IPS-NIHi11 (cell line): ENCODE data around the gene KDM4C.
"Not testable (repeated sequence)": the region's sequence is repeated elsewhere in the genome, so short reads cannot be mapped to it uniquely, and the experiment has no call there.

ENCODE experiments used
- DNase-seq: peaks from one replicate; pipeline ENCODE4 v3.0.0; 2012; ENCODE audit warnings: mixed read lengths, low spot score

Gene KDM4C

DNA sequence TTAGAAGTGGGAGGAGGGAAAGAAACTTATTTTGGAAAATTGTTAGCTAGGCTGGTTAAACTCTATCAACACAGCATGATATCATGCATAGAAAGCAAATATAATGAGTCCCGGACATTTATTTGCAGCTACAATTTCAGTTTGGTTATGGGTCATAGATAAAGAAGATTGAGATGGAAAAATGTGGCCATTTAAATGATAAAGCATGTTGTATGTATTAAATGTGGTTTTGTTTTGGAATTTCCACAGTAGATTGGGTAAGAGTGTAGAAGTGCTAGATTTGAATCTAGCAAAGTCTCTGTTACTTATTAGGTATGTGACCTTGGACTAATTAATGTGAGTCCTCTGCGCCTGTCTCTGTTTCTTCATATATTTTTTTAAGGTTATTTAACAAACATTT is 217.4 kb downstream of the KDM4C start:
- no peak for DNase-seq

DNA sequence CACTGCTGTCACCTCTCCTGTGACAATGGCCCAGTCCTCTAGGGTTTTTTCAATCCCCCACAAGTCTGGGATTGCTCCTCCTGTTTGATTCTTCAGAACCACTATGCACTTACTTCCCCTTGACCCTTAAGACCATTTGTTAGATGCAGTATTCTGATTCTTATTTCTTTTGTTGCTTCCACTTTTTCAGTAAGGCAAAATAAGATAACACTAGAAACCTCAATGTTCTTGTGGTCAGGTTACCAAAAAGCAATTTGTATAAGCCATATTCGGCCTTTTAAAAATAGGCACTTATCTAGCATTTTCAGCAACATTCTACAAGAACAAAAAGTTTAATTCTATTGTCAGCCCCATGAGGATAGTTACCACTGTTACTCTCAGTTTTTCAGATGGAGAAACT is 220.0 kb downstream of the KDM4C start:
- no peak for DNase-seq

DNA sequence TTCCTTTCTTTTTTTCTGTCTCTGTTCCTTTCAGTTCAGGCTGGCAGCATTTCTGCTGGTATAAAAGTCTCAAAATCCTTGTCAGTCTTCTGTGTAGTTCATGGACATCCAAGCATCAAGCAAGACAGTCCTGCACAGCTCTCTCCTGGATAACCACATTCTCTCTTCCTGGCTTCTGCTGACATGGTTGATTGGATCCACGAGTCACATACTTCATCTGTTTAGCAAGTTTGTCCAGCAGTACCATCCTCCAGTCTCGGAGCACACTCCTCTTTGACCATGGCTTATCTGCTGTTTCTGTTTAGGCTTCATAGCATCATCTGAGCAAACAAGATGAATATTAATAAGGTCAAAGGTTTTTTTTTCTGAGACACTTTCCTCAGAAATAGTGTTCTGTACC is 220.8 kb downstream of the KDM4C start:
- no peak for DNase-seq

DNA sequence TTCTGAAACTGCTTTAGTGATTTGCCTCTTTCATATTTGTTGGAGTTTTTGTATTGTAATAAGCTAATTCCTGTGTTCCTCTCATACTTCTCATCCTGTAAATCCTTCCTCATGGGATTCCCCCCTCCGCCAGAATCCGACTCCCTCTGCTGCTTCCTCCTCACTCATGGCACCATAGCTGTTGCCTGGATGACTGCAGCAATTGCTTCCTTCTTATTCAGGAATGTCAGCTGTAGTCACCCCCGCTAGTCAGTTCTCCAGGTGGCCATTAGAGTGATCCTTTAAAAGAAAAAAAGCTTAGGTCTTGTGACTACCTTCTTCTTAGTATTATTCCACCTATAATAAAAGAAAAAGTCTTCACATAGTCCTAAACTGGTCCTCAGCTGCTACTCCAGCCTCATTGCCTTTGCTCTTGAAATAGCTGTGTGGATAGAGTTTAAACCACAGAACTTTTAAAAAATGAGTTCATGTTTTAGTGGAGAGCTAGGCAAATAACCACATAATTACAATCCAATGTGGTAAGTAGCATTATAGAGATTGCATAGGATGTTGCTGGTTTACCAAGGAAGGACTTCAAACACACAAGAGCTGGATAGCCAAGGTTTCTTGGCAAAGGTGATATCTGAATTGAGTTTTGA is 227.3 kb downstream of the KDM4C start:
- DNase-seq = peak; percentile 44

DNA sequence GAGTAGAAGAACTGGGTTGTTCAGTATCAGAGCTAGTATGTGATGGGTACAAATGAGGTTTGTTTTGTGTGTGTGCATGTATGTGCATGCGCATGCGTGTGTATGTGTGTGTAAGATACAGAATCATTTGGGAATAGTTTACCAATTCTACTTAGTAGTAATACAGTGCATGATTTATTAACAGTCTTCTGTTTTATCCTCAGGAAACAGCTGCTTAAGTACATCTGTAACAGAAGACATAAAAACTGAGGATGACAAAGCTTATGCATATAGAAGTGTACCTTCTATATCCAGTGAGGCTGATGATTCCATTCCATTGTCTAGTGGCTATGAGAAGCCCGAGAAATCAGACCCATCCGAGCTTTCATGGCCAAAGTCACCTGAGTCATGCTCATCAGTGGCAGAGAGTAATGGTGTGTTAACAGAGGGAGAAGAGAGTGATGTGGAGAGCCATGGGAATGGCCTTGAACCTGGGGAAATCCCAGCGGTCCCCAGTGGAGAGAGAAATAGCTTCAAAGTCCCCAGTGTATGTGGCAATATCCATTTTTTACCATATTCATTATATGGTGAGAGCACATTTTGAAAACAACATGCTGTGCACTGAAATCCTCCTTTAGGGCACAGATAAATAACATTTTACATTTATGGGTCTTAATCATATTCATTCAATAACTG is 228.5 kb downstream of the KDM4C start:
- no peak for DNase-seq

DNA sequence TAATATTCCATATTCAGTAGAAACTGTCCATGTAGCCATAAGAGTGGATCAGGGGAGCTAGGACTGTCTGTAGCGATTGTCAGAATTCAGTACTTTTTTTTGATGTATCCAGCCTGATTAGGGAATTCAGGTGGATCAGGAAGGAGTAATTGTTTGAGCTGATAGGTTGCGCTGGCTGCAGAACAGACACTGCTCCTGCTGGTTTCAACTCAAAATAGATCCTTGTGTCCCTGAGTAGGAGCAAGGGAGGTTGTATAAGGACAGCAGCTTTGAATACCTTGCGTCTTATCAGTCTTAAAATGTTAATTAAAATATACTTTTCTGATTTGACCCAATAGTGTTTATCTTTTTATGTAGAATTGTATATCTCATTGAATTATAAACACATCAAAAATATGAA is 229.6 kb downstream of the KDM4C start:
- no peak for DNase-seq

DNA sequence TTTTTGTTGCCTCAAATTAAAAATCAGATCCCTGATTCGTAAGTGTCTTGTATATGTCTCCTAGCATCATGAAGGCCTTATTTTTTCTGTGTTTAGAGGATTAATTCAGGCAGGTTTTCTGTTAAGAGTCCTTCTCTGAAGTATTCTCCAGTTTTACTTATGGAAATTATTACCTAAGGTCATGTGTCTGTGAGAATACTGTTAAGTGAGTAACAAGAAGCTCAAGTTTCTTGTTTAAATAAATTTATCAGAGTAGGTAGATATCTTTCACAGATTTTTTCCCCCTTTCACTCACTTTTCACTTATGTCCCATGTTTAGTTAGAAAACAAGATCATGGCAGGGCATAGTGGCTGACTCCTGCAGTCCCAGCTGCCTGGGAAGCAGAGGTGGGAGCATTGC is 233.6 kb downstream of the KDM4C start:
- no peak for DNase-seq

DNA sequence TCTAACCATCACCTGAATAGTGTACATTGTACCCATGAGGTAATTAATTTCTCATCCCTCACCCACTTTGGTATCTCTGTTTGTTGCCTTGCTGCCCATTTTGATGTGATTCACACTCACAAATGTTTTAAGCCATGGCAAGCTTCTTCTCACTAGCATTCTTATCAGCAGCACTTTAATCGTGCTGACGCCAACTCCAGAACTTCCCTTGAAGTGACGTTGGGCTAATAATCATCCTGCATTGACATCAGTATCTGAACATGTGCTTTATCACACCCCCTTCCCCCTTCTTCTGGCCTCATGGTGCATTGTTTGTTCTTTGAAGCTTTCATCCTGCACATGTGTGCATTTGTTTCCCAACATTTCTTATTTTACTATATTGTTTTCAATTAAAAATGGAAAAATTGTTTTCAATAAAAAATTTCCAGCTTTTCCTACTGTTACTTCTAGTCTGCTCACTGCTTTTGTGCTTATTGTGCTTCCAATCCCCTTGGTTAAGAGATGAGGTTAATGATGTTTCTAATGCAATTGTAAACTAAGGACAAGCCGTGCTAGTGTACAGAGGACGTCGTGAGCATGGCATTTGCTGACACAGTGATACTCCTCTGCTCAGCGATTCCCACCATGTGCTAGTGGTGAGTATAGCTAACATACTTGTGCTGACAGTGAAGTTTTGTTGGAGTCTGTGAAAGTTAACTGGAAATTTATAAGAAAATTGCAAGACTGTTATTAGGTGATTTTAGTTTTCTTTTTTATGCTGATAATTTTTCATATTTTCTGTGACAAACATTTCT is 238.5 kb downstream of the KDM4C start:
- DNase-seq = no peak

DNA sequence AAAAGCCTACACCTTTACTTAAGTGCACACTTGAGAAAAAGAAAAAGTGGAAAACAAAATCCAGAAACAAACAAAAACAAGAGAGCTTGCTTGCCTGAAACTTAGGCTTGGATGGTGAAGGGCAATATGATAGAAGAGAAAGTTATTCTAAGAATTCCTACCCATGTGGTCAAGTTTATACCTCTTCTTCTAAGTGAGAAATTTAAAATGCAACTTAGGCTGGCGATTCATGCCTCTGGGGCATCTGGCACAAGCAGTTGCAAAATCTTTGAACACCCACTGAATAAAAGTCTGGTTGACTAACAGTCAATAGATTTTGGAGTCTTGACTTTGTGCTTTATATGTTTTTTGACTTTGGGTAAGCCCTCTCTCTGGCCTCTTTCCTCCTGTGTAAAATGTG is 239.6 kb downstream of the KDM4C start:
- DNase-seq = no peak

DNA sequence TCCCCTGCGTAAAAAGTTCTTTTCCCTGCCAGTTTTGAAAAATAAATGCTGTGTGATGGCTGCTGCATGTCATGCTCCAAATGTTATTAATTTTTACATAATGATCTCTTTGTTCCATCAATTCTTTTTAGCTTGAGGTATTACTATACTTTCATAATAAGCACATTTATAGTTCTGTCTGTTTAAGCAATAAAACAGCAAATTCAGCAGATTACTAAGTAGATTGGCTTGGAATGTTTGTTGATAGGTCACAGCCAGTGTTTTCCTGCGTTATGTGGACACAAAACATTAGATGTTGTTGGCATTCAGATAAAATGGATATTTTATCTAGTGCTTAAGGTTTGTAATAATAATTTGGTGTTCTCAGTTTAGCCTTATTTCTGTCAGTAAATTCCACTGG is 242.0 kb downstream of the KDM4C start:
- no peak for DNase-seq

DNA sequence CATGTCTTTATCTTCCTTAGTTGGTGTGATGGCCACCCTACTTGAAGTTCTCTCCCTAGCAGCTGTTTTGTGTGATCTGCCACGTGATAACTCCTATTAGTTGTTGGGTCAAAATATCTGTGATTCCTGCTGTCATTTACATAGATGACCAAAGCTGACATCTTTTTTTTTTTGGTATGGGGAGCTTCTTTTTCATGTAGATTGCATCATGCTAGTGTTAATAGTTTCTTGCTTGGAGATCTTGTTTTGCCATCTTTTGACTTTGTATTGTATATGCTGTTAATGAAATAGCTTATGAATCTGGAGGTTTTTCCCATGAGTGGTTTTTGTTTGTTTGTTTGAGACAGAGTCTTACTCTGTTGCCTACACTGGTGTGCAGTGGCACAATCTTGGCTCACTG is 243.8 kb downstream of the KDM4C start:
- no peak for DNase-seq

DNA sequence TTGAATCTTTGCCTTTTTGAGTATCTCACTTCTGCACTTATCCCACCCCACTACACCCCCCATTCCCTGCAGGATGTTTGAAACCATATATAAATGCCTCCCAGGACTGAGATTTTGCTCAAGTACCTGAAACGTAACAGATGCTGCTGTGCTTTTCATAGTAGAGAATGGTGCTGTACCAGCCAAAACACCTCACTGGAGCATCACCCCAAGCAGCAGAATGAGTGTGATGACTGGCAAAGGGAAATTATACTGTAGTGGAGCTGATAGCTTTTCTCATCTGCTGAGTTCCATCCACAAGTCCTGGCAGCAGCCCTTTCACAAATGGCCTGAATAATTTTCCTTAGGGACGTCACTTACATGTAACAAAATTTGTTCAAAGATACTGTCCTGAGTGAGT is 246.1 kb downstream of the KDM4C start:
- no peak for DNase-seq

DNA sequence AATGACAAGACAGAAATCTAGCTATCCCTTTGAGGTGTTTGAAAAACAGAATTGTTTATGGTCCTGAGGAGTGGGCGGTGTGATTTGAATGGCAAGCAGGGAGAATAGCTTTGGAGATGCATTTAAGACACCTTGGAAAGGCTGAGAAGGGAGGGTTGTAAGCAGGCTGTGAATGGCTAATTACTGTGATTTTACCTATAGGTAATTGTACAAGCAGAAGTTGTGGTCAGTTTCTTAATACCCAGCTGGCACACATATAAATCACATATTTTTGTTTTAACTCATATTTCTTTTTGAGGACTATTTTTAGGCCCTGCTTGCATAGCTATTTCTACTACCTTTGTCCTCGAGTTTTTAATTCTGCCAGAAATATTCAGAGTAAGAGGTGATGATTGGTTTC is 248.6 kb downstream of the KDM4C start:
- DNase-seq = no peak

DNA sequence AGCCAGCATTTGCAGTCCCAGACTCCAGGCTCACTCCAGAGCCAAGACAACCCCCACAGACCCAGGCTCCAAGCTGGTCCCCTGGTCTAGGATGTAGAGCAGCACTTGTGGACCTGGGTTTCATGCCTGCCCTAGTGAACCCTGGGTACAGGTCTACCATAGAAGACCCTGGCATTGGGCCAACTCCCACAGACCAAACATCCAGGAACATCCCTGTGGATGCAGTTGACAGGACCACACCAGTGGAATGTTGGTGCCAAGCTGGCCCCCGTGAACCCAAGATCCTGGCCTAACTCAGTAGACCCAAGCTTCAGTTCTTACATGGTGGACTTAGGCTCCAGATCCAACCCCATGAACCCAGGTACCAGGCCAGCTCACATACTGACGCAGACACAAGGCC is 250.6 kb downstream of the KDM4C start:
- no peak for DNase-seq

DNA sequence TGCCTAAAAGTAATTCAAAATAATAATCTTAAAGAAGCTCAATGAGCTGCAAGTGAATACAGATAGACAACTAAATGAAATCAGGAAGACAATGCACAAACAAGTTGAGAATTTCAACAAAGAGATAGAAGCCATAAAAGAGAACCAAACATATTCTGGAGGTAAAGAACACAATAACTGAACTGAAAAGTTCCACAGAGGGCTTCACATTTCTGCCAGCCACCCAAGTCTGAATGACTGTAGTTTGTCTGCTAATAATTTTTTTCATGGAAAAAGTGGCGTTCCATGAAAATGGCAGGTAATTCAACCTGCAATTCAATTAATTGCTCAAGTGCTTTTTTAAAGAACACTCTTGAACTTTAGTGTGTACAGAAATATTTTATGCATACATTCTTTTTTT is 251.3 kb downstream of the KDM4C start:
- no peak for DNase-seq

DNA sequence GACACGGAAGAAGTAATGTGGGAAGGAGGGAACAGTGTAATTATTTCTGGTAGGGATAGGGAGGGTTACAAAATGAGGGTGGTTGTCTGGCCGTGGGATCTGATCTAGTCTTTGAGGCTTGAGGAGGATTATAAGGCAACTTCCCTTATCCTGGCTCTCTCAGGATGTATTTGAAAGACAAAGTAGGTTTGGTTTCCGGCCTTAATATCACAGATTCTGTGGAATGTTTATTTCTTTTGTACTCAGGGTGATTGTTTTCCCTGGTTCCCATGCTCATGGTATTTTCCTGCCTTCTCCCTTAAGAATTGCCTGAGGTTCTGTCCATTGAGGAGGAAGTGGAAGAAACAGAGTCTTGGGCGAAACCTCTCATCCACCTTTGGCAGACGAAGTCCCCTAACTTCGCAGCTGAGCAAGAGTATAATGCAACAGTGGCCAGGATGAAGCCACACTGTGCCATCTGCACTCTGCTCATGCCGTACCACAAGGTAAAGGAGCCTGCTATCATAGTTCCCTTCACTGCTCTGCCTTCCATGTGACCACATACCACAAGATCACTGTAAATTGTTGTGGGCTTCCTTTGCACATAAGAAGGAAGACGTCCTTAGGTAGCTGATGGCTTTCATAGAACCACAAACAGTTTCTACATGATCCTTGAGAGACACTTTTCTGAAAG is 253.8 kb downstream of the KDM4C start:
- no peak for DNase-seq

DNA sequence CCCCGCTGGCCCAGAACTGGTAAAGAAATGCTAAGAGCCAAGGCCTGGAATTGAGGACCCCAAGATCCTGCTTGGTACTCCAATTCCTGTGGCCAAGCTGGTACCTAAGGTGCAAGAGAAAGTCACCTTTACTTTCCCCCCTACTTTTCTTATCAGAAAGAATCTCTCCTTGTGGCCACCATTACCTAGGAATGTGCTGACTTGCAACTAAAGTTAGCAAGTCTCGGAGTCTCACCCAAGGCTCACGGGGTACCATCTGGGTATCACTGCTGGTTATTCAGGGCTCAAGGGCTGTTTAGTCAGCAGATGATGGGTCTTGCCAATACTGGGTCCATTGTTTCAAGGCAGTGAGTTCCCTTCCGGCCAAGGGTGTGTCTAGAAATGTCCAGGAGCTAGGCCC is 270.2 kb downstream of the KDM4C start:
- DNase-seq = no peak

DNA sequence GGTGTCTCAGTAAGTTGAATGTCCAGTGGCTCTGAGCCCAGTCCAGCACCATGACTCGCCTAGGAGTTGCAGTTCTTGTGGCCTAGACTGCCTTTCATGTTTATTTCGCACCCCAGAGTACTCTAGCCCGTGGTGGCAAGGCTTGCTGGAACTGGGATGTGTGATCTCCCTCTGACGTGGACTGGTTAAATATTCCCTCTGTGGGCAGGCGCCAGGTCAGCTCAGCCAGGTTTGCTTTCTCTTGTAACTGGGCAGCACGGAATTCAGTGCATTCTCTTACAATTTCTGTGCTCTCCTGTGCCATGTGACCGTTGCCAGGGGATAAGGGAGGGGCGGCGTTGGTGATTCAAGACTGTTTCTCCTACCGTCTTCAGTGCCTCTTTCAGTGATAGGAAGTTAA is 270.8 kb downstream of the KDM4C start:
- DNase-seq = no peak

DNA sequence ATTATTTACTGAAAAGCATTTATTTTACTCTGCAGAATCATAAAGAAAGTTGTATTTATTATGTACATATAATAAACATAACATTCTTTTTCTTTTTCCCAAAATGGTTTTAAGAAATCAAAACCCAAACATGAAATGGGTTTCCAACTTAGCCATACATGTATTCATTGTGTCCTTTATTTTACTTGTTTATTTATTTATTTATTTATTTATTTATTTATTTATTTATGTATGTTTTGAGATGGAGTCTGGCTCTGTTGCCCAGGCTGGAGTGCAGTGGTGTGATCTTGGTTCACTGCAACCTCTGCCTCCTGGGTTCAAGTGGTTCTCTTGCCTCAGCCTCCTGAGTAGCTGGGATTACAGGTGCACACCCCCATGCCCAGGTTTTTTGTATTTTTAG is 273.2 kb downstream of the KDM4C start:
- not testable (repeated sequence) for DNase-seq

DNA sequence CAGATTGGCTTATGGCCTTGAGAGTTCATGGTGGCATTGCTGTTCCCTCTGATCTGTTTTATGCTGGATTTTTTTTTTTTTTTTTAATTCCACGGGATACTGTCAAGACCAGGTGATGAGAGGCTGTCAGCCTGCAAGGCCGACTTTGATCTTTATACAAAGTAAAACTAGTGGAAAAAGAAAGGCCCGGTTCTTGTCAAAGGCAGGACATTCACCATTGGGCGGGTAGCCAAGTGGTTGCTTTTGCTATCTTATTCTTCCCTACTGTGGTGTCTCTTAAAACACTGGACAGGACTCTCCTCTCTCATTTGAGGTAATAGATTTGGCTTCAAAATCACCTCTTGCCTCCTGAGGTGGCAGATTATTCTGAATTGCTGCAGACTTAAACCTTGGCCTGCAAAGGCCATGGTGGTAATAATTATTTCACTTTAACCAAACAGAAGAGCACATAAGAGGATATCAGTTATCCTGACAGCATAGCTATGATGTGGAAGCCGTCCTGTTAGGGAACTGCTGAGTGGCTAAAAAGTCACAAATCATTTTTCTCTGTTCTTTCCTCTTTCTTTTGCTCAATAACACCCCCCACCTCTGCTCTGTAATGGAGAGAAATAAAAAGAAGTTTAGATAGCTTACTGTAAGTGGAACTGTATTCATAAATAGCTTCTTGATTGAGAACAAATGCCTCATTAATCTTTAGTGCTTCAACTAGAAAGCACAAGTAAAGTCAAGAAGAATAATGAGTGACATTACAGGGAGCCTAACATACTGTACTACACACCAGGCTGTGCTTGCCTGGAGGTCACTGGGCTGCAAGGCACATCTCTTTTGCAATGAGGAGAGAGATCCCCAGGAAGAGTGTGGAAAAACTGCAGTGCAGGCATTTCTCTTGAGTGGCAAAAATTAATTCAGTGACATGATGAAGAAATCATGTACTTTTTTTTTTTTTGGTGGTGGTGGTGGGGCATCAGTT is 275.6 kb downstream of the KDM4C start:
- DNase-seq = no peak

DNA sequence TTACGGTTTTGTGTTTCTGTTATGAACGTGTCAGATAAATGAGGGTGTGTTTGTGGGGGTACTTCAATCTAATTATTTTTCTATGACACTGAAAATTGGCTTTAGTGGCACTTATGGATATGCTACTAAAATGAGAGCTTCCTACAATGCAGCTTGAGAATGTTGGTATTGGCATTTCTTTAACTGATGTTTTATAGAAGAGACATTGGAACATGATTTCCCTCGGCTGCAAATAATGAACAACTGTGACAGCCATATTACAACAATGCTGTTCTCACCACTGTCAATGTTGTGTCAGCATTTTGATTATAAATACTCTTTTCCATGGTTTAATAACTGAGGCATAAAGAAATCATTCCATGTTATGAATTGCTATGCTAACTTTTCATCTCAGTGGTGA is 279.4 kb downstream of the KDM4C start:
- no peak for DNase-seq

DNA sequence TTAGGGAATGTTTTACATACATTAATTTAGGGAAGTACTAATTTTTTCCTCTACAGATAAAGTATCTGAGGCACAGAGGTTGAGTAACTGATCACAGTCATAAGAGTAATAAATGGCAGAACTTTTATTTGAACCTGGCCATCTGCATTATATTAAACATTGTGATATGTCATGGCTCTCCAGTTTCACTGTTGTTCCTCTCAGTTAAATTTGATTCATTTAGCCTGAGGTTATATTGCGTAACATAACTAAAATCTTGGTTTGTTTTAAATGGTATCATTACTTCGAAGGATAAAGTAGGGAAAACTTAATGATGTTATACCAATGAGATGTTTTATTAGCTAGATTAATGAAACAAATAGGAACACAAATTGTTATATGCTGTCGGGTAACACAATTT is 284.4 kb downstream of the KDM4C start:
- no peak for DNase-seq
